Mucosa of descending colon (tissue), 3 donors: Measurements from ENCODE around the gene MAPK8IP3. TPM values are rescaled to one million over a fixed set of nuclear protein-coding genes. Genes with fewer than 3 reads are reported as not detected.
A peak's percentile ranks its signal among the peaks of the same experiment; 100 is the strongest.
"Not testable (repeated sequence)": the region's sequence is repeated elsewhere in the genome, so short reads cannot be mapped to it uniquely, and the experiment has no call there.

Experiments used
- ATAC-seq: fragments of 200-7000 bp; cut with Tn5 transposase; one replicate; pipeline ENCODE4 v1.9.1; 2020; ENCODE audit warnings: mild to moderate bottlenecking, moderate library complexity
- DNase-seq, 3 donors: peaks; one replicate each; pipeline ENCODE4 v3.0.0-alpha.2; 2020
- H3K36me3 ChIP-seq: fragments of 200-600 bp; one replicate; pipeline ENCODE4 v1.8.0; 2021; ENCODE audit warnings: low read depth, mild to moderate bottlenecking
- H3K4me1 ChIP-seq: fragments of 200-600 bp; one replicate; pipeline ENCODE4 v1.8.0; 2021; ENCODE audit warnings: low read depth, mild to moderate bottlenecking
- H3K4me3 ChIP-seq: fragments of 200-600 bp; one replicate; pipeline ENCODE4 v1.8.0; 2021; ENCODE audit warnings: mild to moderate bottlenecking
- H3K9me3 ChIP-seq: fragments of 200-600 bp; one replicate; pipeline ENCODE4 v1.8.0; 2021; ENCODE audit warnings: mild to moderate bottlenecking
- intact Hi-C, 2 donors: fragments of 100-400 bp; cut with DNase I in 1 of 2; cut with micrococcal nuclease in 1 of 2; formaldehyde crosslinking; loops; one replicate each; pipeline versions ENCODE4 v1.11.0 to v1.11.1; 2022; cut with DNase I, micrococcal nuclease
- total RNA-seq, 3 donors: library from RNA; stranded (reverse); fragmentation: NEBNext Ultra II Directional in 2 of 3; extraction: Animal tissue kit (Norgen Biotek cat#: 25700) in 2 of 3; gene quantifications; one replicate each; pipeline versions ENCODE4 v1.2.1 to v1.2.4, GENCODE V29; 2021 to 2023
- TF ChIP-seq, protein P1 (sequence below): fragments of 200-600 bp; IDR thresholded peaks from one replicate; pipeline ENCODE4 v1.8.0; 2022; ENCODE audit warnings: antibody characterized with exemption, mild to moderate bottlenecking
- donor health status: DM: no; HTN: no; CAD: no; lungs with moderate emphysema.
- donor health status: DM: no; HTN: no; CAD: no.
- donor health status: DM: no; HTN: yes; CAD: no.

Gene MAPK8IP3
- total RNA-seq, 3 donors from 2014 or later: 76.2 to 82.5 (median 79.4) TPM

DNA sequence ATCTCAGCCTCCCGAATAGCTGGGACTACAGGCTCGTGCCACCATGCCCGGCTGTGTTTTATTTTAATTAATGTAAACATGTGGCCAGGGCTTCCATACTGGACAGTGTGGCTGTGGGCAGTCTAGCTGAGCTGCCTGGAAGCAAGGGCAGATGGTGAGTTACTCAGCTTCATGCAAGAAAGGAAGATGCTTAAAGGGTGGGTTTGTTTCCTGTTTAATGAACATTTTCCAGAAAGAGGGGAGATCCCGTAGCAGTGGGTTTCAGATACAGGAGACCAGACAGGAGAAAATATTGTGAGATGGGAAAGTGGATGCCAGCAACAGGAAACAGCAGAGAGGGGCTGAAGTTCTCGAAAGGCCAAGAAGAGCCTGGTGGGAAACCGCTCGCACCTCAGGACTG lies 7.3 kb downstream of the MAPK8IP3 start:
- intact Hi-C loops: no loop called here
- H3K4me3 ChIP-seq: no peak overlapping the region
- peaks cover 5% of the 10 kb centered on the region for H3K4me1 ChIP-seq
- TF ChIP-seq, protein P1, sequence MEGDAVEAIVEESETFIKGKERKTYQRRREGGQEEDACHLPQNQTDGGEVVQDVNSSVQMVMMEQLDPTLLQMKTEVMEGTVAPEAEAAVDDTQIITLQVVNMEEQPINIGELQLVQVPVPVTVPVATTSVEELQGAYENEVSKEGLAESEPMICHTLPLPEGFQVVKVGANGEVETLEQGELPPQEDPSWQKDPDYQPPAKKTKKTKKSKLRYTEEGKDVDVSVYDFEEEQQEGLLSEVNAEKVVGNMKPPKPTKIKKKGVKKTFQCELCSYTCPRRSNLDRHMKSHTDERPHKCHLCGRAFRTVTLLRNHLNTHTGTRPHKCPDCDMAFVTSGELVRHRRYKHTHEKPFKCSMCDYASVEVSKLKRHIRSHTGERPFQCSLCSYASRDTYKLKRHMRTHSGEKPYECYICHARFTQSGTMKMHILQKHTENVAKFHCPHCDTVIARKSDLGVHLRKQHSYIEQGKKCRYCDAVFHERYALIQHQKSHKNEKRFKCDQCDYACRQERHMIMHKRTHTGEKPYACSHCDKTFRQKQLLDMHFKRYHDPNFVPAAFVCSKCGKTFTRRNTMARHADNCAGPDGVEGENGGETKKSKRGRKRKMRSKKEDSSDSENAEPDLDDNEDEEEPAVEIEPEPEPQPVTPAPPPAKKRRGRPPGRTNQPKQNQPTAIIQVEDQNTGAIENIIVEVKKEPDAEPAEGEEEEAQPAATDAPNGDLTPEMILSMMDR: no peak
- H3K9me3 ChIP-seq: no peaks in the 10 kb centered on the region
- H3K36me3 ChIP-seq: no peaks in the 10 kb centered on the region
- DNase-seq (no peak), ATAC-seq (no peak)

DNA sequence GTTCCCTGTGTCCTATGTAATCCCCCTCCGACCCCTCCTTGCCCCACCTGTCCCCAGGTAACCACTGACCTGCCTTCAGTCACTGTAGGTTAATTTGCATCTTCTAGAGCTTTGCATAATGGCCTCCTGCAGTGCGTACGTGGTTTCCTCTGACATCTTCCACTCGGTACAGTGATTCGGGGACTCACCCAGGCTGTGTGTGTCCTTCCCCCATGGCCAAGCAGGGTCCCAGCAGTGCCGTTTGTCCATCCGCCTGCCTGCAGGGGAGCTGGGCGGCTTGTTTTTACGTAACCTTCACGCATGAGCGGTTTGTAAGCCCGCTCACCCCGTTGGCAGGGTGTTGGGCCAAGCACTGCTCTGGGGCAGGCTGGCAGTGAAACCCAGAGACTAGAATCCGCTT lies 7.9 kb downstream of the MAPK8IP3 start:
- intact Hi-C loops: no loop called here
- ATAC-seq: peak; percentile 79

DNA sequence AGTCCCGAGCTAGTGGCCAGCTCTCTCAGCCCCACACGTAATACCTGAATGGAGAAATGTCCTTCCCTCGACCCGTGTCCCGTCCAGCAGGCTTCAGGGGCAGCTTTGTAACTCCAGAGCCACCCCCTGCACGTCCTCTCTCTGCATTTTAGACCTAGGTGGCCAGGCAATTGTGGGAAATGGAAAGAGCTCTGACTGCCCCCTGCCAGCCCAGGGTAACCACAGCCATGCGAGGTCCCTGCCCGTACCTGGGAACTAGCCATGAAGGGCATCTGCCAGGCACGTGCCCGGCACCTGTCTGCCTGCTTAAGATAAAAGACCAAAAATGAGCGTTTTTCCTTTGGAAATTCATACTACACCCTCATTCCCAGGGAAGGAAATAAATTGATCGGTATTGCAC lies 9.2 kb downstream of the MAPK8IP3 start:
- intact Hi-C loops: no loop called here
- Histone ChIP-seq H3K4me3 (no peak overlapping the region), H3K9me3 (no peaks in the 10 kb centered on the region), H3K4me1 (peaks cover 4% of the 10 kb centered on the region), H3K36me3 (no peaks in the 10 kb centered on the region)
- TF ChIP-seq, protein P1: no peak
- DNase-seq (peak in 1 of 3 donors; percentile 19), ATAC-seq (no peak)

More for the DNA sequence above, 7.9 kb downstream of the MAPK8IP3 start:
- no peaks in the 10 kb centered on the region for H3K36me3 ChIP-seq
- no peaks in the 10 kb centered on the region for H3K9me3 ChIP-seq
- H3K4me3 ChIP-seq: no peak overlapping the region
- H3K4me1 ChIP-seq: peaks cover 4% of the 10 kb centered on the region
- TF ChIP-seq, protein P1: no peak
- no peak for DNase-seq

DNA sequence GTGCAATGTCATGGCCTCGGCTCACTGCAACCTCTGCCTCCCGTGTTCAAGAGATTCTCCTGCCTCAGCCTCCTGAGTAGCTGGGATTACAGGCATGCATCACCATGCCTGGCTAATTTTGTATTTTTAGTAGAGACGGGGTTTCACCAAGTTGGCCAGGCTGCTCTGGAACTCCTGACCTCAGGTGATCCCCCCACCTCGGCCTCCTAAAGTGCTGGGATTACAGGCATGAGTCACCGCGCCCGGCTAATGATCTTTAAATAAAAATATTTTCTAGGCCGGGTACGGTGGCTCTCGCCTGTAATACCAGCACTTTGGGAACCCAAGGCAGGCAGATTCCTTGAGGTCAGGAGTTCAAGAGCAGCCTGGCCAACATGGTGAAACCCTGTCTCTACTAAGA lies 12.2 kb downstream of the MAPK8IP3 start:
- intact Hi-C loops, H3K4me3 ChIP-seq, H3K36me3 ChIP-seq, H3K9me3 ChIP-seq, ATAC-seq: not testable (repeated sequence)
- peak in 1 of 3 donors; percentile 19 for DNase-seq
- peaks cover 10% of the 10 kb centered on the region for H3K4me1 ChIP-seq

DNA sequence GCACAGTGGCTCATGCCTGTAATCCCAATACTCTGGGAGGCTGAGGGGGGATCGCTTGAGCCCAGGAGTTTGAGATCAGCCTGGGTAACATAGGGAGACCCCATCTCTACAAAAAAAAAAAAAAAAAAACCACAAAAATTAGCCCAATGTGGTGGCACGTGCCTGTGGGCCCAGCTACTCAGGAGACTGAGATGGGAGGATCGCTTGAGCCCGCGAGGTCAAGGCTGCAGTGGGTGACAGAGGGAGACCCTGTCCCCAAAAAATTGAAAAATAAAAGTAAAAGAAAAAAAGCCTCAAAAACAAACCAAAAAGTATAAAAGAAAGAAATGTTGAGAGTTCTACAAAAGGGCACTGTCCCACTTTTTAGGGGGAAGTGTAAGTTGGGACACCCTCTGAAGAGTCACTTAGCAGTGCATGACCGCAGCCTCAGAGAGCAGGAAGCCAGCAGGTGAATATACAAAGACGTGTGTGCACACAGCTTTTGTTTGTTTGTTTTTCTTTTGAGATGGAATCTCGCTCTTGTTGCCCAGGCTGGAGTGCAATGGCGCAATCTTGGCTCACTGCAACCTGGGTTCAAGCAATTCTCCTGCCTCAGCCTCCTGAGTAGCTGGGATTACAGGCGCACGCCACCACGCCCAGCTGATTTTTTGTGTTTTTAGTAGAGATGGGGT lies 13.7 kb downstream of the MAPK8IP3 start:
- peaks cover 18% of the 10 kb centered on the region for H3K4me1 ChIP-seq
- H3K4me3 ChIP-seq, H3K36me3 ChIP-seq, H3K9me3 ChIP-seq, intact Hi-C loops: not testable (repeated sequence)
- ATAC-seq: peak; percentile 42
- DNase-seq: peak in 1 of 3 donors; percentile 20

DNA sequence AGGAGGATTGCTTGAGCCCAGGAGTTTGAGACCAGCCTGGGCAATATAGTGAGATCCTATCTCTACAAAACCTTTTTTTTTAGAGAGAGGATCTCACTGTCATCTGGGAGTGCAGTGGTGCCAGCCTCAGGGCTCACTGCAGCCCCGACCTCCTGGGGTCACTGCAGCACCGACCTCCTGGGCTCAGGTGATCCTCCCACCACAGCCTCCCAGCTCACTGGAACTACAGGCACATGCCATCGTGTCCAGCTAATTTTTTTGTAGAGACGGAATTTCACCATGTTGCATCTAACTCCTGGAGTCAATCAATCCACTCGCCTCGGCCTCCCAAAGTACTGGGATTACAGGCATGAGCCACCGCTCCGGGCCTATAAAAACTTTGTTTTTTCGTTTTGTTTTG lies 15.4 kb downstream of the MAPK8IP3 start:
- no peak overlapping the region for H3K4me3 ChIP-seq
- intact Hi-C loops: no loop called here
- TF ChIP-seq, protein P1: no peak
- DNase-seq: no peak
- no peak for ATAC-seq
- no peaks in the 10 kb centered on the region for H3K9me3 ChIP-seq
- no peaks in the 10 kb centered on the region for H3K36me3 ChIP-seq
- H3K4me1 ChIP-seq: peaks cover 18% of the 10 kb centered on the region
